ENCODE results near the gene TEX264.

TEX264 gene

DNA sequence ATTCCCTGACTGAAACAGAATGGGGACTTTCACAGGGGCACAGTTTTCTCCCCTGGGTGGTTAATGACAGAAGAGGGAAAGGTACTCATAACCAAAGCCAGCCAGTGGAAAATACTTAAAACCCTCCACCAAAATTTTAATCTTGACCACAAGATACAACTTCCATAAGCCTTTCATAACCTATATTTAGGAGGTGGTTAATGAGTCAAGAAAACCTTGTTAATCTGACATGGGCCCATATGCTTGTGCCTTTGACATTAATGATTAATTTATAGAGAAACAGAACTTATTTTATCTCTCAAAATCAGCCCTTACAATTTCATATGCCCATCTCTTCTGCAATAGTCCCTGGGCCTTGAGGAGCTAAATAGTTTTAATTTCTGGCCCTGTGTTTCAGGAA lies 76.8 kb downstream of the TEX264 start:
- DNase-seq = no peak

GRCh38 chr3:51748327-51748726 lies 77.3 kb downstream of the TEX264 start:
- no peak for DNase-seq

DNA sequence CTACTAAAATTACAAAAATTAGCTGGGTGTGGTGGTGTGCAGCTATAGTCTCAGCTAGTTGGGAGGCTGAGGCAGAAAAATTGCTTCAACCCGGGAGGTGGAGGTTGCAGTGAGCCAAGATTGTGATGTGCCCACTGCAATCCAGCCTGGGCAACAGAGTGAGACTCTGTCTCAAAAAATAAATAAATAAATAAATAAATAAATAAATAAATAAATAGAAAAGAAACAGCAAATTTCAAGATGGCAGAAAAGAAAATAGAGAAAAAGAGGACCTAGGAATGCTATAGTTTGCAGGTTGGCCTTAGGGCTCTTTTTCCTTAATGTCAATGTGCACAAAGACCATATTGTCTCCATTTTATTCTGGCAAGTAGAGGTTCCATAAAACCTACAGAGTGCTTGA lies 79.8 kb downstream of the TEX264 start:
- DNase-seq = no peak

DNA sequence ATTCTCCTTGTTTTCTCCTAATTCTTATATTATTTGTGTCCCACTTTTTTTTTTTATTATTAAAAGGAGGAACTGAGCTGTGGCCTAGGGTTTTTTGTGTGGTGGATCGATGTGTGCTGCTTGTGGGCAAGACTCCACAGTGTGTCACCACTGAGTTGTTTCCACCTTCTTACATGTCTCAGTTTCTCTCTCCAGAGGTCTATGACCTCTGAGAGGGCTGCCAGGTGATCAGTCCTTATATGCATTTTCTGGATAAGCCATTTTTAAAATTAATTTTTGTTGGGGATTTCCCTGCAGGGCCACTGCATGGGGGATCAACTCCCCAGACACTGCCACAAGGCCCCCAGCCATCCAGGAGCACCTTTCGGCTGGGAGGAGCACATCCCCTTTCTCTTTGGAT lies 80.2 kb downstream of the TEX264 start:
- no peak for DNase-seq

Data from anterior cingulate cortex (tissue), 58 donors.